HG02642 (cell line): ENCODE measurements around the gene KIF1B.

ENCODE experiments used
- ATAC-seq: cut with Tn5 transposase; IDR thresholded peaks from one replicate; pipeline ENCODE4 v1.9.1; 2021; ENCODE audit warnings: mild to moderate bottlenecking; ENCODE audit not compliant: unreplicated experiment, poor library complexity

The KIF1B gene

GRCh38 chr1:10209905-10210810 lies at the start of gene KIF1B:
KIF1B (plus strand) TSS chr1:10210570; CDS start chr1:10232329, 21,759 bp downstream.
- peak; percentile 99 for ATAC-seq

DNA sequence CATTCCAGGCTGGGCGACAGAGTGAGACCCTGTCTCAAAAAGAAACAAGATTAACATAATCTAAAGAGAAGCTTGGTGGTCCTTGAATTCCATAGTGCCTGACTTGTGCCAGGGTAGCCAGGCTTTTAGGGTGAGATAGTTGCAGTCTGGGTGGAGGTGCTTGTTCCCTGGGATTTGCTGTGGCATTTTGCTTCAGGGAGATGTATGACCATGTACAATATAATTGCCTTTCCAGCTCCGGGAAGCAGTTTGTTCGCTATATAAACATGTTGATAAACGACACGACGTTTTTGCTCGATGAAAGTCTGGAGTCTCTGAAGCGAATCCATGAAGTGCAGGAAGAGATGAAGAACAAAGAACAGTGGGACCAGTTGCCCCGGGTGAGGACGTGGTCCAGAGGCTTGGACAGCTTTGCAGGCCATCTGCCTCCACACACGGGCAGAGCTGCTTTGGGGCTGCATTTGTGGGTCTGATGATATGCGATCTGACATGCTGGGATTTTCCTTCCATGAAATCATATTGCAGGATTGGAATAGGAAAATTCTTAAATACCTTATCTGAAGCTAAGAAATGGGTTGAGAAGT lies 49.4 kb upstream of the KIF1B start:
- no peak for ATAC-seq

DNA sequence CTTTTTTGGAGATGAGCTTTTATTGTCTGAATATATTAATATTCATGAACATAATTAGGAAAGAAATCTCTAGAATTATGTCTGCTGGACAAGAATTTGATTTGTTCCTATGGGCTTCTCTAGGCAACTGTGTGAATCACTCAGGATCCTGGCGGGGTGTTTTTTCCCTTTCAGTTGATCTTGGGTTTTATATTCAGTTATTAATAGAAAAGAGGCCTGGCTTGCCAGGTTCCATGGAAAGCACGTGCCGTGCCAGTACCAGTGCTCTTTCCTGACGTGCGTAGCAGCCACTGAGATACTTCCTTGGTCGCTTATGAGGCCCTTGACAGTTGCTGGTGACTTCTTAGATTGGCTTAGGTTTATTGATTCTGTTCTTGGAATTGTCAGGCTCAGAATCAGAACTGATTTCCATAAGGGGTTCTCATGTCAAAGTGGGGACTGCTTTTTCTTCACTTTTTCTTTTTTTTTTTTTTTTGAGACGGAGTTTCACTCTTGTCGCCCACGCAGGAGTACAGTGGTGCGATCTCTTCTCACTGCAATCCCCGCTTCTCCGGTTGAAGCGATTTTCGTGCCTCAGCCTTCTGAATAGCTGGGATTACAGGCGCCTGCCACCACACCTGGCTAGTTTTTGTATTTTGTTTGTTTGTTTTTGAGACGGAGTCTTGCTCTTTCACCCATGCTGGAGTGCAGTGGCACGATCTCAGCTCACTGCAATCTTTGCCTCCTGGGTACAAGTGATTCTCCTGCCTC lies 48.7 kb upstream of the KIF1B start:
- ATAC-seq: no peak

DNA sequence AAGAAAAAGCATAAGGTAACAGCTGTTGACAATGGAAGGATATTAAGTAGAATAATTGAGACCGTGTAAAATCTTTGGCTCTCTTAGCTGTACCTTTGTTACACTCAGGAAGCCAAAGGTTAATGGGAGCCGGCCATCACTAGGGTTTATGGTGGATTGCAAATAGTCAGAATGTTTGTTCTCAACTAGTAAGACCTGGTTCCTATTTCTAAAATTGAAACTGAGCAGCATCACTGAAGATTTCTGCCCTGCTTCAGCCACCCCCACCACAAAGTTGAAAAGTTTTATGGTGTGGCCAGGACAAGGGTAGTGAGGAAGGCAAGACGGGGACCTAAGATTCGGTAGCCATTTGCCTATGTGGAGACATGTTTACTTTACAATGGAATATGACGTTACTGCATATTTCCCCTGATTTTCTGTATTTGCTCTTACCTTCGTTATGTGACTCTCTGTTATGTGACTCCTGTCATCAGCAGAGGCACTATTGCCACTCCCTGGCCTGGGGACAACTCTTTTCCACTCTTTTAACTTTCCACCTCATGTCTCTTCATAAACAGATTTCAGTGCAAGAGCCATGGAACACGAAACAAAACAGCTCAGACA lies 41.4 kb upstream of the KIF1B start:
- ATAC-seq: no peak

- no peak for ATAC-seq
Observed at GRCh38 chr1:10170239-10170574, 40.2 kb upstream of the KIF1B start.

DNA sequence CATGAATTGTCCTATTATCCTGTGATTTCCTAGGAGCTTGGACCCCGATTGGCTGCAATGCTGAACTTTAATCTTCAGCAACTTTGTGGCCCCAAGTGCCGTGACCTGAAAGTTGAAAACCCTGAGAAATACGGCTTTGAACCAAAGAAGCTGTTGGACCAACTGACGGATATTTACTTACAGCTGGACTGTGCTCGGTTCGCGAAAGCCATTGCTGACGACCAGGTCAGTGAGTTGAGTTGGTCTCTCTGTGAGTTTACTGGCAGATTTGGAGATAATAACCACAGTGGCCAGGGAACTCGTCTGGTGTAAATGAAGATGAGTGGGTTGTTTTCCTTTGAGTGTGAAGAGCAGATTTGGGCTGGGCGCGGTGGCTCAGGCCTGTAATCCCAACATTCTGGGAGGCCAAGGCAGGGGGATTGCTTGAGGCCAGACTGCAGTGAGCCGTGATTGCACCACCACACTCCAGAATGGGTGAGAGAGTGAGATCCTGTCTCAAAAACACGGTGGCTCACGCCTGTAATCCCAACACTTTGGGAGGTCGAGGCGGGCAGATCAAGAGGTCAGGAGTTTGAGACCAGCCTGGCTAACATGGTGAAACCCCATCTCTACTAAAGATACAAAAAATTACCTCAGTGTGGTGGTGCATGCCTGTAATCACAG lies 39.1 kb upstream of the KIF1B start:
- ATAC-seq: no peak

- no peak for ATAC-seq
Observed at GRCh38 chr1:10171995-10172669, 38.2 kb upstream of the KIF1B start.

- ATAC-seq: no peak
Observed at GRCh38 chr1:10173582-10173981, 36.8 kb upstream of the KIF1B start.

DNA sequence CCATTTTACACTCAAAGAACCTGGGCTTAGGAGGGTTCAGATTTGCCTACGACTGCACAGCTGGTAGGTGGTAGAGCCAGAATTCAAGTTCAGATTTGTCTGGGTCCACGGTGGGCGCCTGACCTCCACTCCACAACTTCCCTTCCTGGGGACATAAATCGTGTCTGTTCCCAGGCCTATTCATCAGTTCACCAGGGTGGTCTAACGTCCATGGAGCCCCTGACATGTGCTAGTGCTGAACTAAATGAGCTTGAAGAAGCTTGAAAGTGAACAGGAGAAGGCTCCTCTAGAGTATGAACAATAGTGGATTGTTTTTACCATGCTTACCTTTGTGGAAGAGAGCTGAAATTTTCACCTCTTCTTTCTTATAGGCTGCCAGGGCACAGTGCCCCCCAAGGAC lies 32.5 kb upstream of the KIF1B start:
- no peak for ATAC-seq

GRCh38 chr1:10178597-10179405 lies 31.6 kb upstream of the KIF1B start:
- no peak for ATAC-seq

DNA sequence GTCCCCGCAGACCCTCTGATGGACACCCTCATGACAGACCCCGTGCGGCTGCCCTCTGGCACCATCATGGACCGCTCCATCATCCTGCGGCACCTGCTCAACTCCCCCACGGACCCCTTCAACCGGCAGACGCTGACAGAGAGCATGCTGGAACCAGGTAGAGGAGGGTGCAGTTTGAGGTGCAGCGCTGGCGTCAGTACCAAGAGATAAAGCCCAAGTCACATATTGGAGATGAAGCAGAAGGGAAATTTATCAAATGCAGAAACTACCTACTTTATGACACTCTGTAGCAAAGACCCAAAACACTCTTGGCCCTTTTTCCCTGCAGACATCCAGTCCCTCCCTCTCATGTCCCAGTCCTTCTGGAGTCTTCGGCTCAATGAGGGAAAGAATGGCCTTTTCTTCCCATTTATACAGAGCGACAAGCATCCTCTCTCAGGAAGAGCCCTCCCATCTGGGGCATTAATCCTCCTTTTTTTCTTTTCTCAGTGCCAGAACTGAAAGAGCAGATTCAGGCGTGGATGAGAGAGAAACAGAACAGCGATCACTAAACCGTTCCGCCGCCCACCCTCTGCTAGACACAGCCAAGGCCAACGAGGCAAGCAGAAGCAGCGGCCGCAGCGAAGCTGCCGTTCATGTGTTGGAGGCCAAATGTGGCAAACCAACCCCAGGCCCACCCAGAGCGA lies 30.8 kb upstream of the KIF1B start:
- ATAC-seq: no peak

GRCh38 chr1:10181154-10181553 lies 29.2 kb upstream of the KIF1B start:
- ATAC-seq: no peak

DNA sequence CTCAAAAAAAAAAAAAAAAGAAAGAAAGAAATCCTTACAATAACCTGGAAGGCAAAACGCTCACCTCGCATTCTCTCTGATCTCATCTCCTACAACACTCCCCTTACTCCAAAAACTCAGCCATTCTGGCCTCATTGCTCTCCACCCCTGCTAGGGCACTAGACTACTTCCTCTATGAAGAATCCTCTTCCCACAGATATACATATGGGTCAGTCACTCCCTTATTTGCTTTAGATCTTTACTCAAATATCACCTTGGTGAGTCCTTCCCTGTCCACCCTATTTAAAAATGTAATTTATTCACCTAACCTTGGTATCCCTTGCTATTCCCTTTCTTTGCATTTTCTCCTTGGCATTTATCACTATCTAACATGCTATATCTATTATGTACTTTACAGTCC lies 24.6 kb upstream of the KIF1B start:
- no peak for ATAC-seq

DNA sequence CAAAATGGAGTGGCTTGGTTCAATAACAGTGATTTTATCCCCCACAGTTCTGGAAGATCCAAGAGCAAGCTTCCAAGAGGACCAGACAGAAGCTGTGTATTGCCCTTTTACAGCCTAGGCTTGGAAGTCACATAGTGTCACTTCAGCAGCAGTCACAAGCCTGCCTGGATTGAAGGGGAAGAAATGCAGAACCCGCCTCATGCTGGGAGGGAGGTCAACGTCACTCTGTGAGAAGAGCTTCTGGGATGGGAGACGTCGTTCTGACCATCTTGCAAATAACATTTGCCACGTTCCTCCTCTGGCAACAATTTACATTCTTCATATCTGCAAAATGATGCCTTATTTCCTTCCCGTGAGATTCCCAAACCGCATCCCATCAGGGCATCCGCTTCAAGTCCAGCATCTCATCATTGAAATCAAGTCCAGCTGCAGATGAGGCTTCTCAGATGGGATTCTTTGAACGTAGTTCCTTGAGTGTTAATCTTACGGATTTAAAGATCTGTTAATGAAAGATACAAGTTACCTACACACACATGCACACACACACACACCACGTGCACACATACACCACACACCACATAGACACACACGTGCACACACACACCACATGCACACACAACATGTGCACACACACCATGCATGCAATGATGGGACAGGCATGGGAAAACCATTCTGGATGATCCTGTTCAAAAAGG lies 23.9 kb upstream of the KIF1B start:
- no peak for ATAC-seq

DNA sequence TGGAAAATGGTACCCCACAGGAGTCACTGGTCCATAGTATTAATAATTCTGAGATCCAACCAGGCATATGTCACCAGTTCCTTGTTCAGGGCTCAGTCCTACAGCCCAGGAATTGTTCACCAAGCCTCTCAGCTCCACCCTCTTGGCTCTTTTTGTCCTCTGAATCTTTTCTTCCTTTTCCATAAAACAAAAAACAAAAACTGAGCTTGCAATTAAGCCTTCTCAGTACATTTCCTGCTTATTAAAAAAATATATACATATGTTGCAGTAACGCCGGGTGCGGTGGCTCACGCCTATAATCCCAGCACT lies 23.4 kb upstream of the KIF1B start:
- no peak for ATAC-seq

- ATAC-seq: no peak
Observed at GRCh38 chr1:10188133-10188650, 22.2 kb upstream of the KIF1B start.

DNA sequence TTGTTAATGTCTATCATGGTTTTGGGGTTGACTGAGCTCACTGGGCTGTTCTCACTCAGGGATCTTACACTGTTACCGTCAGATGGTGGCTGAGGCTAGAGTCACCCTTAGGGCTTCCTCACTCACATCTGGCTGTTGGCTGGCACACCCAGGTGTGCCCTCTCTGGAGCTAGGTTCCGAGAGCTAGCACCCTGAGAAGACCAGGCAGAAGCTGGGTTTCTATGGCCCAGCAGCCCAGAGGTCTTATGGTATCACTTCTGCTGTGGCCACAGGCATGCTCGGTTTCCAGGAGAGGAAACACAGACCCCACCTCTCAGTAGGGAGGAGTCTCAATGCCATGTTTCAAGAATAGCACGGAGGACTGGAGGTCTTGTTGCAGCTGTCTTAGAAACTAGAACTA lies 20.7 kb upstream of the KIF1B start:
- ATAC-seq: no peak

DNA sequence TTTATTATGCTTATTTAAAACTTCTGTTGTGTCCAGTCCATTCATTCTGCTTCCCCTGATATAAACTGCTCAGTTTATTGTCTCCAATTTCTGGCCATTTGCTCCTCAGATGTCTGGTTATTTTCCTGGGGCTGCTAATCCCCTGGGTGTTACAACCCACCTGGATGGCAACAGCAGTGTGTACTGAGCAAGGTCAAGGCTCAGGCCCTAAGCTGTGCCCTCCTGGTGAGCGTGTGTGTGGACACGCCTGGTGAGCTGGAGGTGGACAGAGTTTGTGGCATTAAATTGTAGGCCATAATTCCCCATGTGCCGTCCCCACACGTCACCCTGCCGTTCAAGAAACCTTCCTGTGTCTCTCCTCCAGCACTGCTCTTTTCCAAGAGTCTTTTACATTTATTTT lies 18.1 kb upstream of the KIF1B start:
- no peak for ATAC-seq
